Prostate gland (tissue), 2 donors: ENCODE measurements around the gene WDR82. TPM values are rescaled to one million over a fixed set of nuclear protein-coding genes. Genes with fewer than 3 reads are reported as not detected.
A peak's percentile ranks its signal among the peaks of the same experiment; 100 is the strongest.

ENCODE experiments used
- DNase-seq: peaks from one replicate; pipeline ENCODE4 v3.0.0-alpha.2; 2019; ENCODE audit warnings: low spot score
- H3K27ac ChIP-seq, 2 donors: fragments of 200-600 bp; sonication (generic); 2 replicates each; pipeline ENCODE4 v1.5.1; 2017 to 2019
- H3K27me3 ChIP-seq: fragments of 200-600 bp; sonication (generic); replicated peaks from 2 replicates; pipeline ENCODE4 v1.5.1; 2019; ENCODE audit not compliant: insufficient read depth
- H3K36me3 ChIP-seq, 2 donors: fragments of 200-600 bp; sonication (generic); 1 replicate in 1 of 2; 2 replicates in 1 of 2; pipeline versions ENCODE4 v1.5.1 to v1.8.1; 2017 to 2019
- H3K4me1 ChIP-seq: fragments of 200-600 bp; sonication (generic); replicated peaks from 2 replicates; pipeline ENCODE4 v1.5.1; 2019
- H3K4me3 ChIP-seq, 2 donors: fragments of 200-600 bp; sonication (generic); 2 replicates each; pipeline ENCODE4 v1.5.1; 2017 to 2019
- H3K9me3 ChIP-seq: fragments of 200-600 bp; sonication (generic); 2 replicates; pipeline ENCODE4 v1.5.1; 2017
- CTCF ChIP-seq, 4 experiments: fragments of 200-600 bp in 2 of 4; fragments of 450-650 bp in 2 of 4; sonication (generic) in 2 of 4; IDR thresholded peaks; 1 replicate in 3 of 4; 2 replicates in 1 of 4; pipeline ENCODE4 v1.5.1; 2016 to 2019; ENCODE audit warnings: antibody characterized with exemption in 4 of 4, mild to moderate bottlenecking in 2 of 4, moderate library complexity in 2 of 4
- POLR2A ChIP-seq: fragments of 450-650 bp; IDR thresholded peaks from one replicate; pipeline ENCODE4 v1.6.1; 2016; ENCODE audit warnings: antibody characterized with exemption, mild to moderate bottlenecking
- POLR2AphosphoS5 ChIP-seq: sonication (generic); formaldehyde crosslinking; IDR thresholded peaks from one replicate; pipeline ENCODE4 v1.6.1; 2017; ENCODE audit warnings: antibody characterized with exemption
- WGBS: methylation state at CpG from one replicate; pipeline ENCODE4 v1.1.5; 2018; 5-methylcytosine and 5-hydroxymethylcytosine counted together
- intact Hi-C: fragments of 100-400 bp; cut with DNase I; formaldehyde crosslinking; loops from one replicate; pipeline ENCODE4 v1.14.2; 2022
- total RNA-seq, 2 donors: library from RNA; depleted of rRNA; stranded (reverse); fragments of >200 nt; gene quantifications; one replicate each; pipeline ENCODE4 v1.1.0, GENCODE V29; 2016

WDR82 gene
- total RNA-seq, 2 donors from 2014 or later = 52.4 to 86.9 TPM

GRCh38 chr3:52318186-52318816 lies 39.9 kb upstream of the WDR82 start:
- no peak overlapping the region for H3K27ac ChIP-seq
- intact Hi-C loops = no loop called here
- TF ChIP-seq POLR2AphosphoS5 (no peak), CTCF (IDR thresholded peaks at IDR 0.05) (no peak)
- DNase-seq = no peak
- no peaks in the 10 kb centered on the region for H3K36me3 ChIP-seq
- 45% methylated on average over 14 of the region's 14 CpGs for WGBS
- H3K4me3 ChIP-seq = no peak overlapping the region
- H3K27me3 ChIP-seq = no peaks in the 10 kb centered on the region
- H3K4me1 ChIP-seq = no peaks in the 10 kb centered on the region
- no peaks in the 10 kb centered on the region for H3K9me3 ChIP-seq

DNA sequence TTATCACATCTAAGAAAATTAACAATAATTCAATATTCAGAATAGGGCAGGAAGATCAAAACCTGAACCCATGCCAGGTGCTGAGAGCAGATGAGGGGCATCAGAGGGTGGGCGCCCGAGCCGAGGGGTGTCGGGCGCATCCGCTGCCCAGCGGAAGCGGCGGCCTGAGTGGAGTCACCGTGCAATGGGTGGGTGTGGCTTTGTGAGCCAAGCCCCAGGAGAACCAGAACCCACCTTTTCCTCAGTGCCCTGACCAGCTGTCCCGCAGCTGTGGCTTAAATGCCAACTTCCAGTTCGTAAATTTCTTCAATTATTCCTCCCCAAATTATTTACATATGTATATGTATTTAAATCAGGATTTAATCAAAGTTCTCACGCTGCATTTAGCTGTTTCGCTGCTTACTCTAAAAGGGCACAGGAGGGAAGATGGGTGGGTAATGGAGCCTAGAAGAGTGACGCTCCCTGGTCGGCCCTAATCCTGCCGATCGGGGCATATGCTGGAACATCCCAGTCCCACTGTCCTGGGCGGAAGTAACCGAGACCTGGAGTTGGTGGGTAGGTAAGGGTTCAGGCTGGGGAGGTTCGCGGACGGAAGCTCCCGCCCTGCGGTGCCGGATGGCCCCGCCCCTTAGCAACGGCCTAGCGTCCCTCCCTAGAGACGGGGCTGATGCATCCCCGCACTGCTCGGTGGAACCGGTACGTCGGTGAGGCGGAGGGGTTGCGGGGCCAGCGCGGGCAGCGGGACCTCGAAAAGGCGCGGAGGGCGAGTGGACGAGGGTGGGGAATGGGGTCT lies 39.0 kb upstream of the WDR82 start:
- no peak overlapping the region for H3K27ac ChIP-seq
- intact Hi-C loops = no loop called here
- no peaks in the 10 kb centered on the region for H3K9me3 ChIP-seq
- WGBS = 11% methylated on average over 45 of the region's 45 CpGs
- H3K36me3 ChIP-seq = no peaks in the 10 kb centered on the region
- no peak for TF ChIP-seq POLR2AphosphoS5
- TF ChIP-seq POLR2A = no peak
- TF ChIP-seq CTCF (IDR thresholded peaks at IDR 0.05) = no peak
- no peaks in the 10 kb centered on the region for H3K27me3 ChIP-seq
- H3K4me1 ChIP-seq = no peaks in the 10 kb centered on the region
- no peak for DNase-seq
- H3K4me3 ChIP-seq = peak overlapping the region; percentile 16 to 17

GRCh38 chr3:52315977-52316764 lies 37.7 kb upstream of the WDR82 start, which contains the start of gene DNAH1:
Gene DNAH1 (plus strand): TSS chr3:52316319. CDS start chr3:52322443, 6,124 bp downstream.
- H3K27ac ChIP-seq = no peak within 1 kb of the TSS
- intact Hi-C loops = no loop called here
- TF ChIP-seq CTCF (IDR thresholded peaks at IDR 0.05) (no peak), POLR2AphosphoS5 (no peak), POLR2A (no peak)
- H3K27me3 ChIP-seq = no peaks in the 10 kb centered on the region
- 91% methylated on average over 3 of the region's 3 CpGs for WGBS
- H3K4me3 ChIP-seq = no peak within 1 kb of the TSS
- no peak for DNase-seq
- H3K9me3 ChIP-seq = no peaks in the 10 kb centered on the region
- no peaks in the 10 kb centered on the region for H3K36me3 ChIP-seq
- no peaks in the 10 kb centered on the region for H3K4me1 ChIP-seq

GRCh38 chr3:52315006-52315405 lies 36.6 kb upstream of the WDR82 start:
- intact Hi-C loops = no loop called here
- H3K36me3 ChIP-seq = no peaks in the 10 kb centered on the region
- WGBS = 98% methylated on average over 6 of the region's 6 CpGs

More at GRCh38 chr3:52315006-52315405, 36.6 kb upstream of the WDR82 start:
- Histone ChIP-seq H3K4me3 (no peak overlapping the region), H3K27me3 (no peaks in the 10 kb centered on the region), H3K4me1 (no peaks in the 10 kb centered on the region), H3K27ac (no peak overlapping the region), H3K9me3 (no peaks in the 10 kb centered on the region)
- DNase-seq = no peak
- TF ChIP-seq POLR2AphosphoS5 (no peak), CTCF (IDR thresholded peaks at IDR 0.05) (no peak), POLR2A (no peak)
